Vagina (tissue), 2 donors: ENCODE measurements around the gene SPSB2.

Experiments
- CTCF ChIP-seq, 3 experiments: fragments of 450-650 bp in 2 of 3; fragments of 200-600 bp in 1 of 3; sonication (generic) in 1 of 3; IDR thresholded peaks; one replicate each; pipeline ENCODE4 v1.5.1; 2017 to 2019; ENCODE audit warnings: antibody characterized with exemption in 3 of 3, mild to moderate bottlenecking in 2 of 3, moderate library complexity in 2 of 3
- POLR2A ChIP-seq, 2 donors: fragments of 450-650 bp; IDR thresholded peaks; one replicate each; pipeline ENCODE4 v1.6.1; 2017; ENCODE audit warnings: antibody characterized with exemption in 2 of 2, mild to moderate bottlenecking in 2 of 2, moderate library complexity in 2 of 2
- POLR2AphosphoS5 ChIP-seq, 2 donors: sonication (generic); formaldehyde crosslinking; IDR thresholded peaks; one replicate each; pipeline ENCODE4 v1.9.0; 2017; ENCODE audit warnings: antibody characterized with exemption in 2 of 2, mild to moderate bottlenecking in 2 of 2, low read depth in 1 of 2; ENCODE audit not compliant: insufficient read depth in 1 of 2

- TF ChIP-seq POLR2AphosphoS5 (IDR thresholded peaks at IDR 0.05; ENCODE audit: insufficient read depth in 1 of 2, low read depth in 1 of 2) = no peak
- no peak for TF ChIP-seq CTCF (IDR thresholded peaks at IDR 0.05)
- TF ChIP-seq POLR2A (IDR thresholded peaks at IDR 0.05) = no peak
Observed at GRCh38 chr12:6834254-6834653, 38.8 kb downstream of the SPSB2 start.
